Breast epithelium (tissue), 4 donors: Measurements from ENCODE around the gene PREPL. TPM values are rescaled to one million over a fixed set of nuclear protein-coding genes. Genes with fewer than 3 reads are reported as not detected.

Source experiments
- DNase-seq, 2 donors: peaks; one replicate each; pipeline ENCODE4 v3.0.0-alpha.2; 2019; ENCODE audit warnings: low spot score in 2 of 2
- H3K27ac ChIP-seq, 2 donors: fragments of 200-600 bp; sonication (generic) in 1 of 2; one replicate each; pipeline ENCODE4 v1.5.1; 2016 to 2019; ENCODE audit warnings: mild to moderate bottlenecking in 1 of 2
- H3K27me3 ChIP-seq, 2 donors: fragments of 200-600 bp; sonication (generic) in 1 of 2; one replicate each; pipeline versions ENCODE4 v1.5.1 to v1.6.0; 2017 to 2019; ENCODE audit warnings: control low read depth in 1 of 2, mild to moderate bottlenecking in 1 of 2
- H3K36me3 ChIP-seq: fragments of 200-600 bp; one replicate; pipeline ENCODE4 v1.5.1; 2019
- H3K4me1 ChIP-seq, 2 donors: fragments of 200-600 bp; sonication (generic); one replicate each; pipeline ENCODE4 v1.5.1; 2016 to 2019; ENCODE audit warnings: control low read depth in 1 of 2
- H3K4me3 ChIP-seq, 3 donors: fragments of 200-600 bp; sonication (generic); 1 replicate in 2 of 3; 2 replicates in 1 of 3; pipeline ENCODE4 v1.5.1; 2016 to 2019; ENCODE audit warnings: mild to moderate bottlenecking in 3 of 3, moderate library complexity in 2 of 3
- H3K9me3 ChIP-seq, 2 donors: fragments of 200-600 bp; sonication (generic) in 1 of 2; one replicate each; pipeline ENCODE4 v1.5.1; 2016 to 2019; ENCODE audit warnings: control low read depth in 1 of 2
- POLR2A ChIP-seq: fragments of 450-650 bp; IDR thresholded peaks from one replicate; pipeline ENCODE4 v1.6.1; 2016; ENCODE audit warnings: antibody characterized with exemption, mild to moderate bottlenecking, moderate library complexity
- POLR2AphosphoS5 ChIP-seq, 3 donors: sonication (generic); formaldehyde crosslinking; IDR thresholded peaks; one replicate each; pipeline ENCODE4 v1.6.1; 2017; ENCODE audit warnings: antibody characterized with exemption in 3 of 3
- intact Hi-C: fragments of 100-400 bp; cut with DNase I; formaldehyde crosslinking; loops from one replicate; pipeline ENCODE4 v1.15.1; 2023; ENCODE audit warnings: low total_unique reads
- total RNA-seq, 3 donors: library from RNA; depleted of rRNA; stranded (reverse); fragments of >200 nt; gene quantifications; one replicate each; pipeline ENCODE4 v1.1.0, GENCODE V29; 2016
- TF ChIP-seq, protein P1 (sequence below), 3 donors: fragments of 450-650 bp; IDR thresholded peaks; one replicate each; pipeline ENCODE4 v1.5.1; 2016 to 2017; ENCODE audit warnings: antibody characterized with exemption in 3 of 3, mild to moderate bottlenecking in 3 of 3, moderate library complexity in 3 of 3

The PREPL gene
- total RNA-seq, 3 donors from 2014 or later, result 29.4 to 76.5 (median 51.1) TPM

- H3K27ac ChIP-seq, result no peak overlapping the region
- intact Hi-C loops, result no loop called here
- no peak for DNase-seq
- no peaks in the 10 kb centered on the region for H3K27me3 ChIP-seq
- TF ChIP-seq POLR2AphosphoS5 (IDR thresholded peaks at IDR 0.05) (no peak), POLR2A (no peak)
- TF ChIP-seq, protein P1, sequence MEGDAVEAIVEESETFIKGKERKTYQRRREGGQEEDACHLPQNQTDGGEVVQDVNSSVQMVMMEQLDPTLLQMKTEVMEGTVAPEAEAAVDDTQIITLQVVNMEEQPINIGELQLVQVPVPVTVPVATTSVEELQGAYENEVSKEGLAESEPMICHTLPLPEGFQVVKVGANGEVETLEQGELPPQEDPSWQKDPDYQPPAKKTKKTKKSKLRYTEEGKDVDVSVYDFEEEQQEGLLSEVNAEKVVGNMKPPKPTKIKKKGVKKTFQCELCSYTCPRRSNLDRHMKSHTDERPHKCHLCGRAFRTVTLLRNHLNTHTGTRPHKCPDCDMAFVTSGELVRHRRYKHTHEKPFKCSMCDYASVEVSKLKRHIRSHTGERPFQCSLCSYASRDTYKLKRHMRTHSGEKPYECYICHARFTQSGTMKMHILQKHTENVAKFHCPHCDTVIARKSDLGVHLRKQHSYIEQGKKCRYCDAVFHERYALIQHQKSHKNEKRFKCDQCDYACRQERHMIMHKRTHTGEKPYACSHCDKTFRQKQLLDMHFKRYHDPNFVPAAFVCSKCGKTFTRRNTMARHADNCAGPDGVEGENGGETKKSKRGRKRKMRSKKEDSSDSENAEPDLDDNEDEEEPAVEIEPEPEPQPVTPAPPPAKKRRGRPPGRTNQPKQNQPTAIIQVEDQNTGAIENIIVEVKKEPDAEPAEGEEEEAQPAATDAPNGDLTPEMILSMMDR (IDR thresholded peaks at IDR 0.05), result no peak
- no peaks in the 10 kb centered on the region for H3K9me3 ChIP-seq
- no peak overlapping the region for H3K4me3 ChIP-seq
- no peaks in the 10 kb centered on the region for H3K4me1 ChIP-seq
- H3K36me3 ChIP-seq, result peaks cover 4% of the 10 kb centered on the region
These were observed 35.4 kb downstream of the PREPL start for GRCh38 chr2:44325897-44326296.

DNA sequence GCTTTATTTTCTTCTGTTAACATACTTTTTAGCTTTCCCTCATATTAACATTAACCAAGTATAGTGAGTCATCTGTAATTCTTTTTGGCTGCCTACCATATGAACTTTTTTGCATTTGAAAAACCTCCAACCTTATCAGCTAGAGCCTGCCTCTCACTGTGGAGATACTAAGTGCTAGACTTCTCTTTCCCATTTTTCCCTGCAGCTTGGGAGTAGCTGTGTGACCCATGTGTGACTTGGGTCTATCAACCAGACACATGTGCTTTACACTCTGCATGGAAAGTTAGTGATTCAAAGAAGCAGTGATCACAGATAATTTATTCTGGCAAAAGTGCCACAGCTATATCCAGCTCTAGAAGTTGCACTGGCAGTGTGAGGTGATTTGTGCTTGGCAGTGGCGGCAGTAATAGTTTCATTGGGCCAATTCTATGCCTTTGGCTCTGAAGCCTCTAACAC is 36.3 kb downstream of the PREPL start:
- H3K9me3 ChIP-seq, result no peaks in the 10 kb centered on the region
- no peaks in the 10 kb centered on the region for H3K27me3 ChIP-seq
- TF ChIP-seq POLR2A (no peak), POLR2AphosphoS5 (IDR thresholded peaks at IDR 0.05) (no peak)
- TF ChIP-seq, protein P1 (IDR thresholded peaks at IDR 0.05), result no peak
- no peak overlapping the region for H3K27ac ChIP-seq
- DNase-seq, result no peak
- H3K4me3 ChIP-seq, result no peak overlapping the region
- H3K4me1 ChIP-seq, result no peaks in the 10 kb centered on the region
- intact Hi-C loops, result no loop called here
- H3K36me3 ChIP-seq, result peaks cover 4% of the 10 kb centered on the region

DNA sequence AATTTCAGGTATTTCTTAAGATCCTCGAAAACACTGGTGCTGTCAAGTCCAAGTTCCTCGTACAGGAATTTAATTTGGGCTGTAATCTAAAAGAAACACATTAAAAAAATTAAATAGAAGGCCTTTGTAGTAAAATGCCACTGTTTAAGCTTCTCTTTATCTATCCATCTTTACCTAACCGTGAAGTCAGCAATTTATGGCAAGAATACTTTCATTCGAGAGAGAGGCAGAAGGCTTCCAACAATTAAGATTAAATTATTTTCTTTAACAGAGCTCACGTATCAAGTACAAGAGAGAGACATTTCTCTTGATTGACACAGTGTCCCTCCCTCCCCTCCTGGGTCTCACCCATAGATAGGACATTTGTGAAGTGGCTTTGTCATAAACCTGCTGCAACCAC is 39.9 kb downstream of the PREPL start:
- intact Hi-C loops, result no loop called here
- H3K36me3 ChIP-seq, result peaks cover 5% of the 10 kb centered on the region
- TF ChIP-seq POLR2A (no peak), POLR2AphosphoS5 (IDR thresholded peaks at IDR 0.05) (no peak)
- TF ChIP-seq, protein P1 (IDR thresholded peaks at IDR 0.05), result no peak

DNA sequence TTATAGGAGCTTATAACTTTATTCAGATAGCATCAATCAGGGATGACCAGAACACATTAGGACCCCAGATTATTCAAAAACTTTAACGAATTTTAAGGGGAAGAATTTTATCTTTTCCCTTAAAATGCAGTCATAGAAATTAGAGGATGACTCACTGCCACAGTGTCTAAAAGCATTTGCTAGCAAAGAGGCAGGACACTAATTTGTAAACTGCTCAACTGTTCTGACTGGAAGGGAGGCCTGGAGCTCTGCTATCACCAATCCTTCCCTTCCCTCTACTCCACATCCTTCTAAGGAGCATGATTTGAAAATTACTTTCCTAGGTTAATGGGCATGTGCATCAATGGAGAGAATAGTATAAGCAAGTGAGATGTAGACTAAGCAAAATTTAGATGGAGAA is 40.5 kb downstream of the PREPL start:
- DNase-seq, result no peak

More for the DNA sequence above, 39.9 kb downstream of the PREPL start:
- Histone ChIP-seq H3K4me1 (no peaks in the 10 kb centered on the region), H3K27ac (no peak overlapping the region), H3K9me3 (no peaks in the 10 kb centered on the region), H3K27me3 (no peaks in the 10 kb centered on the region), H3K4me3 (no peak overlapping the region)
- DNase-seq, result no peak

GRCh38 chr2:44315945-44316344 is 45.3 kb downstream of the PREPL start:
- TF ChIP-seq, protein P1 (IDR thresholded peaks at IDR 0.05), result no peak
- TF ChIP-seq POLR2A, result no peak
- TF ChIP-seq POLR2AphosphoS5 (IDR thresholded peaks at IDR 0.05), result no peak
- Histone ChIP-seq H3K4me3 (no peak overlapping the region), H3K36me3 (peaks cover 9% of the 10 kb centered on the region), H3K9me3 (peaks cover 2 to 14% of the 10 kb centered on the region in 2 donors), H3K27ac (no peak overlapping the region), H3K27me3 (no peaks in the 10 kb centered on the region), H3K4me1 (no peaks in the 10 kb centered on the region)
- no peak for DNase-seq
- intact Hi-C loops, result no loop called here

More for the DNA sequence above, 40.5 kb downstream of the PREPL start:
- H3K9me3 ChIP-seq, result no peaks in the 10 kb centered on the region
- TF ChIP-seq POLR2A (no peak), POLR2AphosphoS5 (IDR thresholded peaks at IDR 0.05) (no peak)
- TF ChIP-seq, protein P1 (IDR thresholded peaks at IDR 0.05), result no peak
- no peaks in the 10 kb centered on the region for H3K4me1 ChIP-seq
- no peak overlapping the region for H3K4me3 ChIP-seq
- no peak overlapping the region for H3K27ac ChIP-seq
- intact Hi-C loops, result no loop called here
- peaks cover 7% of the 10 kb centered on the region for H3K36me3 ChIP-seq
- H3K27me3 ChIP-seq, result no peaks in the 10 kb centered on the region
